GM18951 (cell line): ENCODE results near the gene ARMC6.
"Not testable (repeated sequence)": the region's sequence is repeated elsewhere in the genome, so short reads cannot be mapped to it uniquely, and the experiment has no call there.

Source experiments
- POLR2A ChIP-seq: IDR thresholded peaks from 4 replicates; pipeline ENCODE4 v1.6.1; 2011; ENCODE audit warnings: mild to moderate bottlenecking; ENCODE audit not compliant: insufficient read length, insufficient read depth; ENCODE audit errors: extremely low read depth
- in situ Hi-C: fragments of 300-500 bp; cut with MboI; formaldehyde crosslinking; loops from one replicate; pipeline ENCODE4 v1.12.0; 2022; ENCODE audit warnings: low sequenced_read_pairs, mixed read lengths, inconsistent platforms; ENCODE audit not compliant: unreplicated experiment

Gene ARMC6

DNA sequence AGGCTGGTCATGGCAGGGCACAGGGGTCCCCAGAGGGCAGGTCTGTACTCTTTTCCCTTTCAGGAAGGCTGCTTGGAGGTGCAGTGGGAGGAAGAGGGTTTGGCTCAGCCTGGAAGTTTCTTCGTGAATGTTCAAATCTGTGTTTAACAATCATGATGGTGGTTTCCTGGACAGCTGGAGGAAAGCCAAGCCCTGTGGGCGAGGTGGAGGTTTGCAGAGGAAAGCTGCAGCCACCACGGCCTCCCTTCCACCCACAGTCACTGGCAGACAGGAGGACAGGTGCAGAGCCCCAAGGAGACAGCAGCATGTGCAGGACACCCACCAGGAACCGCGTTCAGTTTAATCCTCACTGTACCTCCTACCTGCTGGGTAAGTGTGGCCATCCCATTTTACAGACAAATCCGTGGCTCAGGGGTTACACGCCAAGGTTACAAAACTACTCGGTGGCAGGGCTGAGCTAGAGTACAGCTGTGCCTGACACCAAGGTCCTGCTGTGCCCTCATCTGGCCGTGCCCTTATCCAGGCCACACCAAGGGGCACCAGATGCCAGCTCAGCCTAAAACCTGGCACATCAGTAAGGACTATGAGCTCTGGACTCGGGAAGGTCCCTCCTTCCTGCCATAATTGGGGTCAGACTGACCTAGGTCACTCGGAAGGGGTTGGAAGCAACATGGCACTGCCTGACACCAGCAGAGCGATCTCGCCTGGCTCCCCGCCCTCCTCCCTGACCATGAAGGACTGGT, 34.2 kb upstream of the ARMC6 start:
- in situ Hi-C loops: no loop called here
- no peak for TF ChIP-seq POLR2A

DNA sequence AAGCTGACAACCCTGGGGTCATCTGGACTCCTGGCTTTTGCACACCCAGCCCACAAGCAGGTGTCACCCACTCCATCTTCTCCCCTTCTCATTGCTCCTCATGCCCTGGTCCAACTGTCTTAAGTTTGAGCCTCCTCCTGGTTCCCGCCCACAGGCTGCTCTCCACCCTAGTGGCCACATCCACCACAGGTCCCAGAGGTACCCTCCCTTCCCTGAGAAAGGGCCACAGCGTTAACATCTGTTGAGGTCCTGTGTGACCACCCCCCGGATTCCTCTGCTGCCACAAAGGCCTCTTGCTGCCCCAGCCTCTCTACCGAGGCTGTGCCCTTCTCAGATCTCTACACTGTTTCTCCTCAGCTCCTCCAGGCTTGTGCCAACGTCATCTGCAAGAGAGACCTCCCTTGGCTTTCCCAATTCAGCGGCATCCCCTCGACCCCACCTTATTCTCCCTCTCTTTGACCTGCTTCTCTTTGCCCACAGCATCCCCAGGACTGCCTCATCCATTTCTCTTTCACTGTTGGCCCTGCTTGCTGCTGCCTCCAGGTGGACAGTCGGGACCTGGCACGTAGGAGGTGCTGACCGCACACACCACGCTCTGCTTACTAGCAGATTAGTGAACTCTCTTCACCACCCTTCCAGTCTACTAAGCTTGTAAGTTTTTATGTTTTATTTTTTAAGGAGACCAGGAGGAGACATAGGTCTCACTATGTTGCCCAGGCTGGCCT, 33.3 kb upstream of the ARMC6 start:
- TF ChIP-seq POLR2A: no peak
- in situ Hi-C loops: no loop called here

DNA sequence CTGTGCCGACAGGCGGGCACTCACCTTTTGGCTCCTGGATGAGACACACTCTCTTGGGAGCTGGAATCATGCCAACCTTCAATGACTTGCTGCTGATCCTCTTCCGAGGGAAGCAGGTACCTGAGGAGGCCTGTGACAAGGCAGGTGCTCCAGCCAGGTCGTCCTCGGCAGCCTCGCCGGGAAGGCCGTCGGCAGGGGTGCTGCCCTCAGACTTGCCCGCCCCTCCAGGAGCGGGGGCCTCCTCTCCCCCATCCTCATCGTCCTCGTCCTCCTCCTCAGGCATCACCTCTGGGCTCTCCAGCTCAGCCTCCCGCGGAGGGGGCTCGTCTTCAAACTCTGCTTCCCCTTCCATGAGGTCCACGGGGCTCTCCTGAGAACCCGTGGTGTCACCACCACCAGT, 29.3 kb upstream of the ARMC6 start:
- in situ Hi-C loops: no loop called here
- no peak for TF ChIP-seq POLR2A

DNA sequence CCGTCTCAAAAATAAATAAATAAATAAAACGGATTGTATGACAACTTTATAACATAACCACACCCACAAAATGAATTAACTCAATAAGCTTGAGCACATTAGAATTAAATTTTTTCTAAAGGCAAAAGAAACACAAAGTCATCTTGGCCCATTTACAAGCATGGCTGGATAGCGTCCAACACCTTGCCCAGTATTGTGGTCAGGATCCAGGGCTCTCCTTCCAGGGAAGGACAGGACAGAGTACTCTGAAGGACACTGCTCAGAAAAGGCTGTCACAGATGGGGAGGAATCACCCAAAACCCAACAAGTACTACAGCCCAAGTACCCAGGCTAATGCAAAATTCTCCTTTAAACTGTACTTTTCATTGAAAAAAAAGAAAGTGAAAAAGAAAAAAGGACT, 27.2 kb upstream of the ARMC6 start:
- TF ChIP-seq POLR2A: no peak
- in situ Hi-C loops: no loop called here

DNA sequence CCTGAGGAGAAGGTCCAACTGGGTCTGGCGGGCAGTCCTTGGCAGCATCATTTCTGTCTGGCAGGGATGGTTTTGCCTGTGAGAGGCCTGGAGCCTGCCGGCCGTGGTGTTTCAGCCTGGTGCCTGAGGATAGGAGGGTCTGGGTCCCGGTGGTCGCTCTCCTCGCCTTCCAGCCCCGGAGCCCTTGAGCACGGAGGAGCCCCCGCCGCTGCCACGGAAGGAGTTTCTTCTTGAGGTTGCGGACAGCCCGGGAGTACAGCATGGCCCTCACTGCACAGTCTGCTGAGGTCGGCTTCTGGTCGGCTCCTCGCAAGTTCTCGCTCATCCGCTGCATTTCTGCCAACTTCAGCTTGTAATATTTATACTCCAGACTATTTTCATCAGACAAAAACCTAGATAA, 23.5 kb upstream of the ARMC6 start:
- in situ Hi-C loops: no loop called here
- no peak for TF ChIP-seq POLR2A

DNA sequence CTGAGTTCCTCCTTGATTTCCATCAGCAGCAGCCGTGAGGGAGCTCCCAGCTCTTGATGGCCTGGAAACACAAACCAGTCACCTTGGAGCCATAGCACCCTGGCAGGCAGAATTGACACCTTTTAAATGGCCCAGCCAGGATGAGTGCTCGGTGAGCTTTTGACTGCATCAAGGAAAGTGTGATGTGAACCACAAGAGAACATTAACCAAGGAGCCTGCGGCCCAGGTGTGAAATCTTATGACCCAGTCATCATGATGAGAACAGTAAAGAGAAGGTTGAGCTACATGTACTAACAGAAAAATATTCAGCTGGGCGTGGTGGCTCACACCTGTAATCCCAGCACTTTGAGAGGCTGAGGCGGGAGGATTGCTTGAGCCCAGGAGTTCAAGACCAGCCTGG, 22.9 kb upstream of the ARMC6 start:
- TF ChIP-seq POLR2A: no peak
- in situ Hi-C loops: no loop called here

DNA sequence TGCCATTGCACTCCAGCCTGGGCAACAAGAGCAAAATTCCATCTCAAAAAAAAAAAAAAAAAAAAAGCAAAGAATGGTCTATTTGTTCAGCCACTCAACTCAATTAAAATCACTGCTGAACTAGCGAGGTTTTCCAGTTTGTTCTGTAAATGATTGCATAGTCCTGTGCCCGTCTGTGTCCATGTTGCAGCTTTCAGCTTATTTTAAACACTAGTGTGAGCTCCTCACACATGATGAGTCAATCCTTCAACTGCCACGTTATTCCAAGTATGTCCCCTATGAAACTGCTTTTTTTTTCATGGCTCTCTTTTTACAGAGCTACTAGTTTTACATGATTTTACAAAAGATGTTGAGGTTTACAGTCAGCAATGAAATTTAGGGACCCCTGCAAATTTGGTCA, 12.3 kb upstream of the ARMC6 start:
- no peak for TF ChIP-seq POLR2A
- in situ Hi-C loops: no loop called here

DNA sequence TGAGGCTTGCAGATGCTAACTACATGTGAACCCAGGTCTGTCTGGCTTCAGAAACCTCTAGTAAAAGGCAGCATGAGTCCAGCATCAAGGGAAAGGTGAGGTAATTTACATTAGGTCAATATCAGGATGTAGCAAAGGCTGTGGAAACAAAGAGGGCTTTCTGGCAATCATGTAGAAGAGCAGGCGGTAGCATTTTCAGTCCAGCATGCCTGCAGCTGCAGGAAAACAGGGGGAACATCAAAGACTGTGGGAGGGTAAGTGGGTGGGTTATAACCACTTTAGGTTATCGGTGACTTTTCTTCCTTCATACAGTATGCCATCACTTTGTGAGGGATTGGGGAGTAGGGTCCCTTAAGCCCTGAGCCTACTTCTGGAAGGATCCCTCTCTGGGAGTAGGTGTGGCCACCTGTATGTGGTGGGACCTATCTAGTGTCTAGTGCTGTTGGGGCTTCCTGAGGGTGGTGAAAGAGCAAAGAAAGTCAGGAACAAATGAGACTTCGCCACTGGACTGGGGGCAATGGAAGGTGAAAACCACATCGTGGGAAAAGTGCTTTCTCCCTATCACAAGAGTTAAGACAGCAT, 10.9 kb upstream of the ARMC6 start:
- TF ChIP-seq POLR2A: no peak
- in situ Hi-C loops: no loop called here

DNA sequence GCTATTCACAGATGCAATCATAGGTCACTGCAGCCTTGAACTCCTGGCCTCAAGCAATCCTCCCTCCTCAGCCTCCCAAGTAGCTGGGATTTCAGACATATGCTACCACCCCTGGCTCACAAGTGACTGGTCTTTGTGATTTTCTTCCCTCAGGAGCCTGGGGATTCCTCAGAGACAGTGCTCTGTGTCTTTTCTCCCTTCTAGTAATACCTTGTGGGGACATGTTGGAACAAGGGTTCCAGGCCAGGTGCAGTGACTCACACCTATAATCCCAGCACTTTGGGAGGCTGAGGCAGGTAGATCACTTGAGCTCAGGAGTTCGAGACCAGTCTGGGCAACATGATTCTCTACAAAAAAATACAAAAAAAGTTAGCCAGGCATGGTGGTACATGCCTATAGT, 10.0 kb upstream of the ARMC6 start:
- in situ Hi-C loops: not testable (repeated sequence)

DNA sequence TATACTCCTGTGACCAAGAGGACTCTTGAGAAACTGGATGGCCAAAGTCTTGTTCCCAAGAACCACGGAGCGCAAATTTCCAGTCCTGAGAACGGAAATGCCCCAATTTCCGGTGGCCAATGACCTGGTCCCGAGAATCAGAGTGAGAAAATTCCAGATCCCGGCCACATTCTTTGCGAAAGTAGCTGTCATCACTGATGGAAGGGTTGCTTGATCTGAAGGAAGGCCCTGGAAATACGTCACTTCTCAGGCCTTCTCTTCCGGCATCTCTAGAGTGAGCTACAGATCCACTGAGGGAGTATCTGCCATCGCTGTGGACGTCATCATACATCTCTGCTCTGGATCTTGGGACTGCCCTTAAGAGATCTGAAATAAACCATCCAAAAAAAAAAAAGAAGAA, 7.5 kb upstream of the ARMC6 start:
- no peak for TF ChIP-seq POLR2A
- in situ Hi-C loops: no loop called here

DNA sequence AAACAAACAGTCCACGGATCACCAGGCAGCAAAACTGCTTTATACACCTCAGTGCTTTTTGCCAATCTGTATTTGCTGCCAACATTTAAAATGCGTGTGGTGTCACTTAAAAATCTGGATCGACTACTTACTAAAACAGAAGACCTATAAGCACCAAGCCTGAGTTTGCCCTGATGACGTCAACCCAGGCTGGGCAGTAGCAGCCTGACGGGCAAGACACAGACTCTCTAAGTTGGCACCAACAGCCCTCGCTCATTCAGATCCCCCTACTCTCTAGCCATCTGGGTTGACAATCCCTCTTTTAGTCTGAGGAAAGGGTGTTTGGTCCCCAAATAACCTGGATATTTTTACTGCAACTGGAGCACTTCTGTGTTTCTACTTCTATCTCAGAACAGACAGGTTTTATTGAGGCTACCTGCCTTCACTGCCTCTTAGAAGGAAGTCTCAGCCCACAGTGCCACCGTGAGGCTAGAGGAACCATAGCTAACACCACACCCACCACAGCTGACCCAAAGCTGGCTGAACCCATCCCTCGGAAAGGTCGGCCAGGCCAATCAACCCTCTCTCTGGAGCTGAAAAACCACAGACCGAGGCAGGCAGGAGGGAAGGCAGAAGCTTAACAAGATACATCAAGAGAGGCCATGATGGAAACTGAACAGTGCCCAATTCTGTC, 7.0 kb upstream of the ARMC6 start:
- no peak for TF ChIP-seq POLR2A
- in situ Hi-C loops: no loop called here

DNA sequence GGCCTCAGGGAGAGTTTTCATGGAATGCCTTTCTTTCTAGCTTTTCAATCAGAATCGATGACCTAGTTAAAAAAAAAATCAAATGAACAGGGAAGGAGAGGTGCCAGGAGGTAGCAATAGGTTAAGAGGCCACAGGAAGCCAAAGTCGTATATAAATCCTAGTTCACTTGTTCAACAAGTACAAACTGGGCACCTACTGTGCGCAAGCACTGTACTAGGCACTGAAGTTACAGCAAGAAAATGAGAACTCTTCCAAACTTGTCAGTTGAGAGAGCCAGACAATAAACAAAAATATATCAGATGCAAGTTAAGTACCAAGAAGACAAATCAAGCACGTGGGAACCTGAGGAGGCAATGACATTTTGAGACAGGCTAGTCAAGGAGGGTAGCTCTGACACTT, 6.2 kb upstream of the ARMC6 start:
- no peak for TF ChIP-seq POLR2A

DNA sequence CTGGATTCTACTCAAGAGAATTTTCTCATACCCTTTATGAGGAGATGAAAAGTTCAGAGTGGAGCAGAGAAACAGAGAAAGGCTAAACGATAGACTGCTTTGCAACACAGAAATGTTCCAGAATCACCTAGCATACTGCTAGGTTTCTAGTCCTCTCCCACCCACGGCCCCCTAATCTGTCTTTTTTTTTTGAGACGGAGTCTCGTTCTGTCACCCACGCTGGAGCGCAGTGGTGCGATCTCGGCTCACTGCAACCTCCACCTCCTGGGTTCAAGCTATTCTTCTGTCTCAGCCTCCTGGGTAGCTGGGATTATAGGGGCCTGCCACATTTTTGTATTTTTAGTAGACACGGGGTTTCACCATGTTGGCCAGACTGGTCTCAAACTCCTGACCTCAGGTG, 4.9 kb upstream of the ARMC6 start:
- in situ Hi-C loops: no loop called here
- no peak for TF ChIP-seq POLR2A

More for the DNA sequence above, 6.2 kb upstream of the ARMC6 start:
- in situ Hi-C loops: no loop called here
